ENCODE results near the gene GMDS. TPM values are rescaled to one million over a fixed set of nuclear protein-coding genes. Genes with fewer than 3 reads are reported as not detected.

The GMDS gene
- total and polyA plus RNA-seq, 2 donors (not counting 3 experiments of a cell fraction or from before 2014, with no cell fraction given), result 9.8 to 23.5 TPM

GRCh38 chr6:2030682-2031244 is 214.6 kb downstream of the GMDS start:
- Histone ChIP-seq H3K27me3 (ENCODE audit: control insufficient read depth in 2 of 2, insufficient read depth in 2 of 2, low read length in 2 of 2) (no peaks in the 10 kb centered on the region), H2AFZ (ENCODE audit: low read depth, low read length) (no peak overlapping the region), H3K79me2 (ENCODE audit: control insufficient read depth, insufficient read depth, low read length) (no peaks in the 10 kb centered on the region), H4K20me1 (replicated peaks; ENCODE audit: control insufficient read depth, extremely low read depth, insufficient read depth, low read length) (no peaks in the 10 kb centered on the region), H3K9me1 (replicated peaks; ENCODE audit: control insufficient read depth, extremely low read depth, insufficient read depth, low read length) (peaks cover 3% of the 10 kb centered on the region), H3K27ac (ENCODE audit: insufficient read depth, low read depth, low read length) (peak overlapping the region; percentile 1), H3K9ac (replicated peaks; ENCODE audit: extremely low read depth, insufficient read depth, low read length) (no peak overlapping the region), H3K4me1 (ENCODE audit: control insufficient read depth, extremely low read depth, insufficient read depth, low read length) (peaks cover 25% of the 10 kb centered on the region), H3K9me3 (replicated peaks; ENCODE audit: control insufficient read depth, insufficient read depth, low read length) (no peaks in the 10 kb centered on the region), H3K36me3 (ENCODE audit: control insufficient read depth in 2 of 2, extremely low read depth in 1 of 2, insufficient read depth in 2 of 2, low read length in 2 of 2) (no peaks in the 10 kb centered on the region), H3K4me3 (replicated peaks in 1 of 3; ENCODE audit: insufficient read depth in 1 of 3, low read depth in 1 of 3, low read length in 3 of 3) (no peak overlapping the region), H3K4me2 (ENCODE audit: insufficient read depth, low read length) (peak overlapping the region; percentile 2)
- ChIA-PET POLR2A (interaction anchor here (0.9 kb wide), 1 partner anchor 420 kb away, joined by 3 read pairs; no protein-coding TSS in a partner anchor), CTCF (interaction anchor here (1.3 kb wide), 2 partner anchors 11 to 323 kb away, joined by 3 read pairs; no protein-coding TSS in a partner anchor)
- TF ChIP-seq POLR2AphosphoS5 (IDR thresholded peaks at IDR 0.05; ENCODE audit: insufficient read depth, low read depth, low read length) (no peak), MAX (IDR thresholded peaks at IDR 0.05; ENCODE audit: insufficient read depth, insufficient read length) (no peak), POLR2A (IDR thresholded peaks at IDR 0.05; ENCODE audit: low read depth, low read length) (no peak), FOS (IDR thresholded peaks at IDR 0.05; ENCODE audit: borderline replicate concordance, insufficient read depth, low read length) (peak; percentile 30), MYC (IDR thresholded peaks at IDR 0.05; ENCODE audit: low read depth, low read length) (no peak), CTCF (IDR thresholded peaks at IDR 0.05; ENCODE audit: extremely low read depth in 1 of 2, insufficient read depth in 1 of 2, low read depth in 1 of 2, low read length in 2 of 2) (no peak), EZH2 (IDR thresholded peaks at IDR 0.05; ENCODE audit: borderline replicate concordance, low read depth, low read length, severe bottlenecking) (no peak), GATA2 (IDR thresholded peaks at IDR 0.05; ENCODE audit: insufficient read depth, insufficient read length, low read depth, low read length) (no peak)
- DNase-seq (ENCODE audit: low read depth, low spot score), result peak; percentile 51
- intact Hi-C loops (cut with micrococcal nuclease), result no loop called here
- dilution Hi-C loops (cut with MboI; ENCODE audit: extremely low pct_ligation_motif_present, low sequenced_read_pairs), result no loop called here
- no TSS peak for BruUV-seq (replicated peaks)
- FAIRE-seq, result no peak

Data from endothelial cell of umbilical vein (primary cell).